HepG2 (cell line): ENCODE measurements around the gene TOMM6. TPM values are rescaled to one million over a fixed set of nuclear protein-coding genes. Genes with fewer than 3 reads are reported as not detected.

Source experiments
- ATAC-seq: fragments of 200-7000 bp; cut with Tn5 transposase; 3 replicates; pipeline ENCODE4 v1.9.1; 2020; ENCODE audit warnings: mild to moderate bottlenecking, moderate library complexity
- BruUV-seq: library from RNA; stranded (reverse); fragments of 400-500 nt; replicated peaks from 2 replicates; lab custom pipeline; 2021; lab: Mats Ljungman, UMichigan
- CTCF ChIA-PET: fragments of 300-600 bp; formaldehyde crosslinking; extraction: SDS; loops from one replicate; lab custom pipeline; 2021; ENCODE audit warnings: low total read pairs, inconsistent platforms, low intra/inter-chr PET ratio; lab: Yijun Ruan, JAX
- POLR2A ChIA-PET: fragments of 350-600 bp; sonication (Branson Sonifier 250); formaldehyde crosslinking; loops from one replicate; lab custom pipeline; 2020; ENCODE audit warnings: antibody characterized with exemption, inconsistent platforms; lab: Yijun Ruan, JAX
- DNase-seq: peaks from one replicate; pipeline ENCODE4 v3.0.0-alpha.2; 2015; ENCODE audit warnings: low spot score
- FAIRE-seq: peaks from 3 replicates; lab custom pipeline; 2011; peaks lifted over from hg19 to GRCh38; lab: Jason Lieb, UNC
- H2AFZ ChIP-seq: one replicate; pipeline ENCODE4 v1.6.1; 2011; ENCODE audit warnings: low read length, inconsistent platforms
- H3K27ac ChIP-seq: fragments of 300-600 bp; 3 replicates; pipeline ENCODE4 v1.8.0; 2011; ENCODE audit warnings: mixed run types, mild to moderate bottlenecking, mixed read lengths, low read length, inconsistent platforms; ENCODE audit not compliant: insufficient read depth; ENCODE audit errors: extremely low read length
- H3K27me3 ChIP-seq, 2 experiments: fragments of 200-600 bp in 1 of 2; 2 replicates in 1 of 2; 3 replicates in 1 of 2; pipeline versions ENCODE4 v1.6.0 to v1.8.0; 2011; ENCODE audit warnings: low read length in 2 of 2, mild to moderate bottlenecking in 2 of 2, moderate library complexity in 2 of 2, inconsistent platforms in 1 of 2; ENCODE audit not compliant: insufficient read depth in 2 of 2, control insufficient read depth in 1 of 2
- H3K36me3 ChIP-seq, 2 experiments: fragments of 200-600 bp in 1 of 2; replicated peaks in 1 of 2; 2 replicates in 1 of 2; 3 replicates in 1 of 2; pipeline versions ENCODE4 v1.5.1 to v1.8.0; 2011; ENCODE audit warnings: low read length in 2 of 2, inconsistent platforms in 1 of 2; ENCODE audit not compliant: insufficient read depth in 2 of 2, control insufficient read depth in 1 of 2
- H3K4me1 ChIP-seq: 2 replicates; pipeline ENCODE4 v1.5.1; 2012; ENCODE audit warnings: low read length, inconsistent platforms; ENCODE audit not compliant: insufficient read depth
- H3K4me2 ChIP-seq: 2 replicates; pipeline ENCODE4 v1.6.0; 2011; ENCODE audit warnings: low read depth, low read length, inconsistent platforms
- H3K4me3 ChIP-seq, 3 experiments: fragments of 200-600 bp in 1 of 3; sonication (generic), shearing (Covaris generic) in 1 of 3; replicated peaks in 1 of 3; 2 replicates each; pipeline ENCODE4 v1.5.1; 2011 to 2016; ENCODE audit warnings: low read length in 3 of 3, inconsistent platforms in 2 of 3, low read depth in 2 of 3, mild to moderate bottlenecking in 2 of 3, control low read depth in 1 of 3, mixed read lengths in 1 of 3; ENCODE audit not compliant: insufficient read depth in 1 of 3
- H3K79me2 ChIP-seq: one replicate; pipeline ENCODE4 v1.6.1; 2011; ENCODE audit warnings: low read length, inconsistent platforms; ENCODE audit not compliant: insufficient read depth
- H3K9ac ChIP-seq: 2 replicates; pipeline ENCODE4 v1.6.0; 2011; ENCODE audit warnings: mild to moderate bottlenecking, low read depth, low read length, inconsistent platforms; ENCODE audit not compliant: insufficient read depth
- H3K9me3 ChIP-seq: 2 replicates; pipeline ENCODE4 v1.5.1; 2012; ENCODE audit warnings: mild to moderate bottlenecking, low read length
- H4K20me1 ChIP-seq: 2 replicates; pipeline ENCODE4 v1.6.0; 2011; ENCODE audit warnings: inconsistent platforms, mild to moderate bottlenecking, low read length, moderate library complexity; ENCODE audit not compliant: insufficient read depth
- CAMTA2 ChIP-seq: sonication (generic); formaldehyde crosslinking; IDR thresholded peaks from 2 replicates; pipeline ENCODE4 v1.4.0; 2020; ENCODE audit warnings: mild to moderate bottlenecking, missing genetic modification reagents, borderline replicate concordance
- GZF1 ChIP-seq: sonication (generic); formaldehyde crosslinking; IDR thresholded peaks from 2 replicates; pipeline ENCODE4 v1.5.1; 2020; ENCODE audit warnings: mild to moderate bottlenecking, missing genetic modification reagents
- HOXD1 ChIP-seq: sonication (generic); formaldehyde crosslinking; IDR thresholded peaks from 2 replicates; pipeline ENCODE4 v1.5.0; 2020; ENCODE audit warnings: missing genetic modification reagents
- YY1 ChIP-seq: IDR thresholded peaks from 2 replicates; pipeline ENCODE4 v1.6.1; 2011; ENCODE audit warnings: low read length, low read depth, moderate library complexity, mild to moderate bottlenecking; ENCODE audit not compliant: insufficient read depth, insufficient replicate concordance
- ZNF367 ChIP-seq: sonication (generic); formaldehyde crosslinking; IDR thresholded peaks from 2 replicates; pipeline ENCODE4 v1.4.0; 2020; ENCODE audit warnings: missing genetic modification reagents, borderline replicate concordance
- ZNF703 ChIP-seq: sonication (generic); formaldehyde crosslinking; IDR thresholded peaks from 2 replicates; pipeline ENCODE4 v1.5.1; 2020; ENCODE audit warnings: missing genetic modification reagents, mild to moderate bottlenecking, moderate library complexity, borderline replicate concordance
- WGBS: methylation state at CpG from one replicate; pipeline ENCODE4 v1.1.6; 2017; ENCODE audit warnings: low lambda C conversion rate; 5-methylcytosine and 5-hydroxymethylcytosine counted together
- in situ Hi-C: cut with HindIII; loops from 2 replicates; pipeline ENCODE4 v1.10.0; 2017; ENCODE audit warnings: low pct_unique_long_range_greater_than_20kb; ENCODE audit not compliant: extremely low pct_ligation_motif_present
- intact Hi-C: fragments of 100-400 bp; cut with micrococcal nuclease; formaldehyde crosslinking; loops from one replicate; pipeline ENCODE4 v1.10.0; 2022; ENCODE audit not compliant: unreplicated experiment
- polyA plus RNA-seq, 8 experiments: library from polyadenylated mRNA; depleted of rRNA in 3 of 8; stranded (reverse) in 7 of 8; unstranded in 1 of 8; fragments of >200 nt; fragmentation: Illumina TruSeq in 4 of 8; extraction: Trizol in 4 of 8; gene quantifications; 2 replicates each; pipeline versions ENCODE4 v1.2.1 to v1.2.3, GENCODE V29; 2011 to 2016; ENCODE audit warnings: low read depth in 4 of 8, missing spikeins in 1 of 8, mixed read lengths in 1 of 8; ENCODE audit not compliant: insufficient read depth in 1 of 8
- total RNA-seq, 5 experiments: library from RNA; depleted of rRNA; stranded (reverse); fragments of >200 nt; fragmentation: Illumina TruSeq; extraction: Trizol; gene quantifications; 2 replicates each; pipeline ENCODE4 v1.2.3, GENCODE V29; 2016; ENCODE audit warnings: low read depth in 1 of 5
- TF ChIP-seq, protein P1 (sequence below): IDR thresholded peaks from 2 replicates; pipeline ENCODE4 v1.6.1; 2016; ENCODE audit warnings: low read depth, missing genetic modification reagents, missing compliant biosample characterization
- TF ChIP-seq, protein P2 (sequence below), 2 experiments: sonication (generic) in 1 of 2; formaldehyde crosslinking in 1 of 2; IDR thresholded peaks; 2 replicates each; pipeline versions ENCODE4 v1.6.1 to v1.9.0; 2014 to 2022; ENCODE audit warnings: antibody characterized with exemption in 1 of 2, borderline replicate concordance in 1 of 2, inconsistent platforms in 1 of 2, low read depth in 1 of 2, missing genetic modification reagents in 1 of 2
- TF ChIP-seq, protein P3 (sequence below): sonication (generic); formaldehyde crosslinking; conservative IDR thresholded peaks from 2 replicates; pipeline ENCODE4 v1.8.0; 2022; ENCODE audit warnings: low read depth, missing genetic modification reagents

The TOMM6 gene
- total and polyA plus RNA-seq, 2 of the 13 experiments (the other 11 are each of a cell fraction or from before 2014, with no cell fraction given) = 320 to 321 TPM

DNA sequence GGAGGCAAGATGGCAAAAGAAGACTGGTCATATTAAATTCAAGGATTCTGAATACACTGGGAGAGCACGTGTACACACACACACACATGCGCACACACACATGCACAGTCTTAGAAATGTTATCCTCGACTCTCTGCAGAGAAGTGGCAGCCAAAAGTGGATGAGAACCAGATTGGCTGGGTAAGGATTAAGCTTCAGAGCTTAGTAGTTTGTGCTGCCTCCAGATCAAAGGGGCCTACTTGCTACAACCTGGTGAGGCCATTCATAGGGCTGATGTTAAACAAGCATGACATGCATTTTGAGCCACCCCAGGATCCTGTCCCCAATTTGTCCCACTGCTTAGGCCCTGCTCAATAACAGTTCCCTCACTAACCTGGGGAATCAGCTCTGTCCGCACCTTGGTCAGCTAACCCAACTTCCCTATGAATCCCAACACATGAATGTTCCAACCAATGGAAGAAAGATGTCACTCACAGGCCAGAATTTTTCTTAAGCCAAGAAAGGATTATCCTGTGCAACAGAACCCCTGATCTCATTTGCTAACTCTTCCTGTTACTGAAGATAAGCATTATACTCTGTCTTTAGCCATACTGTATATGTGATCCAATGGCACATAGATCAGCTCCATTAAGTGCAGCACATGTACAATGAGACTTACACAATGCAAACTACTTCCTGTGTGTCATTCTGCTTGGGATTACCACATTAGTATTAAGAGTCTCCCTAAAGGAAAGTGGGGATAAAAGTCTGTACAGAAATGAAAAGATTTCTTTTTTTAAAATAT, 31.0 kb downstream of the TOMM6 start:
- H3K27ac ChIP-seq = no peak overlapping the region
- no peaks in the 10 kb centered on the region for H3K79me2 ChIP-seq
- no TSS peak for BruUV-seq
- no peaks in the 10 kb centered on the region for H3K4me1 ChIP-seq
- H4K20me1 ChIP-seq = no peaks in the 10 kb centered on the region
- H3K4me2 ChIP-seq = no peak overlapping the region
- H3K36me3 ChIP-seq = no peaks in the 10 kb centered on the region
- POLR2A ChIA-PET = no interaction called here
- DNase-seq = no peak
- no peak for FAIRE-seq
- CTCF ChIA-PET = no interaction called here
- H2AFZ ChIP-seq = no peak overlapping the region
- intact Hi-C loops = no loop called here
- 85% methylated on average over 4 of the region's 4 CpGs for WGBS
- H3K27me3 ChIP-seq = no peaks in the 10 kb centered on the region
- no peaks in the 10 kb centered on the region for H3K9me3 ChIP-seq
- no peak overlapping the region for H3K4me3 ChIP-seq
- no peak overlapping the region for H3K9ac ChIP-seq
- in situ Hi-C loops = no loop called here
- no peak for ATAC-seq
- no peak for TF ChIP-seq GZF1
- TF ChIP-seq ZNF703 (CRISPR knock-in tag) = no peak
- TF ChIP-seq ZNF367 (CRISPR knock-in tag) = no peak
- TF ChIP-seq, protein P1, sequence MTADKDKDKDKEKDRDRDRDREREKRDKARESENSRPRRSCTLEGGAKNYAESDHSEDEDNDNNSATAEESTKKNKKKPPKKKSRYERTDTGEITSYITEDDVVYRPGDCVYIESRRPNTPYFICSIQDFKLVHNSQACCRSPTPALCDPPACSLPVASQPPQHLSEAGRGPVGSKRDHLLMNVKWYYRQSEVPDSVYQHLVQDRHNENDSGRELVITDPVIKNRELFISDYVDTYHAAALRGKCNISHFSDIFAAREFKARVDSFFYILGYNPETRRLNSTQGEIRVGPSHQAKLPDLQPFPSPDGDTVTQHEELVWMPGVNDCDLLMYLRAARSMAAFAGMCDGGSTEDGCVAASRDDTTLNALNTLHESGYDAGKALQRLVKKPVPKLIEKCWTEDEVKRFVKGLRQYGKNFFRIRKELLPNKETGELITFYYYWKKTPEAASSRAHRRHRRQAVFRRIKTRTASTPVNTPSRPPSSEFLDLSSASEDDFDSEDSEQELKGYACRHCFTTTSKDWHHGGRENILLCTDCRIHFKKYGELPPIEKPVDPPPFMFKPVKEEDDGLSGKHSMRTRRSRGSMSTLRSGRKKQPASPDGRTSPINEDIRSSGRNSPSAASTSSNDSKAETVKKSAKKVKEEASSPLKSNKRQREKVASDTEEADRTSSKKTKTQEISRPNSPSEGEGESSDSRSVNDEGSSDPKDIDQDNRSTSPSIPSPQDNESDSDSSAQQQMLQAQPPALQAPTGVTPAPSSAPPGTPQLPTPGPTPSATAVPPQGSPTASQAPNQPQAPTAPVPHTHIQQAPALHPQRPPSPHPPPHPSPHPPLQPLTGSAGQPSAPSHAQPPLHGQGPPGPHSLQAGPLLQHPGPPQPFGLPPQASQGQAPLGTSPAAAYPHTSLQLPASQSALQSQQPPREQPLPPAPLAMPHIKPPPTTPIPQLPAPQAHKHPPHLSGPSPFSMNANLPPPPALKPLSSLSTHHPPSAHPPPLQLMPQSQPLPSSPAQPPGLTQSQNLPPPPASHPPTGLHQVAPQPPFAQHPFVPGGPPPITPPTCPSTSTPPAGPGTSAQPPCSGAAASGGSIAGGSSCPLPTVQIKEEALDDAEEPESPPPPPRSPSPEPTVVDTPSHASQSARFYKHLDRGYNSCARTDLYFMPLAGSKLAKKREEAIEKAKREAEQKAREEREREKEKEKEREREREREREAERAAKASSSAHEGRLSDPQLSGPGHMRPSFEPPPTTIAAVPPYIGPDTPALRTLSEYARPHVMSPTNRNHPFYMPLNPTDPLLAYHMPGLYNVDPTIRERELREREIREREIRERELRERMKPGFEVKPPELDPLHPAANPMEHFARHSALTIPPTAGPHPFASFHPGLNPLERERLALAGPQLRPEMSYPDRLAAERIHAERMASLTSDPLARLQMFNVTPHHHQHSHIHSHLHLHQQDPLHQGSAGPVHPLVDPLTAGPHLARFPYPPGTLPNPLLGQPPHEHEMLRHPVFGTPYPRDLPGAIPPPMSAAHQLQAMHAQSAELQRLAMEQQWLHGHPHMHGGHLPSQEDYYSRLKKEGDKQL (CRISPR knock-in tag) = no peak
- TF ChIP-seq CAMTA2 (CRISPR knock-in tag) = no peak
- TF ChIP-seq, protein P2, sequence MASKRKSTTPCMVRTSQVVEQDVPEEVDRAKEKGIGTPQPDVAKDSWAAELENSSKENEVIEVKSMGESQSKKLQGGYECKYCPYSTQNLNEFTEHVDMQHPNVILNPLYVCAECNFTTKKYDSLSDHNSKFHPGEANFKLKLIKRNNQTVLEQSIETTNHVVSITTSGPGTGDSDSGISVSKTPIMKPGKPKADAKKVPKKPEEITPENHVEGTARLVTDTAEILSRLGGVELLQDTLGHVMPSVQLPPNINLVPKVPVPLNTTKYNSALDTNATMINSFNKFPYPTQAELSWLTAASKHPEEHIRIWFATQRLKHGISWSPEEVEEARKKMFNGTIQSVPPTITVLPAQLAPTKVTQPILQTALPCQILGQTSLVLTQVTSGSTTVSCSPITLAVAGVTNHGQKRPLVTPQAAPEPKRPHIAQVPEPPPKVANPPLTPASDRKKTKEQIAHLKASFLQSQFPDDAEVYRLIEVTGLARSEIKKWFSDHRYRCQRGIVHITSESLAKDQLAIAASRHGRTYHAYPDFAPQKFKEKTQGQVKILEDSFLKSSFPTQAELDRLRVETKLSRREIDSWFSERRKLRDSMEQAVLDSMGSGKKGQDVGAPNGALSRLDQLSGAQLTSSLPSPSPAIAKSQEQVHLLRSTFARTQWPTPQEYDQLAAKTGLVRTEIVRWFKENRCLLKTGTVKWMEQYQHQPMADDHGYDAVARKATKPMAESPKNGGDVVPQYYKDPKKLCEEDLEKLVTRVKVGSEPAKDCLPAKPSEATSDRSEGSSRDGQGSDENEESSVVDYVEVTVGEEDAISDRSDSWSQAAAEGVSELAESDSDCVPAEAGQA (IDR thresholded peaks at IDR 0.05; ENCODE audit: low read depth) = no peak
- TF ChIP-seq, protein P2 (CRISPR knock-in tag; IDR thresholded peaks at IDR 0.05; ENCODE audit: borderline replicate concordance) = no peak
- TF ChIP-seq, protein P3, sequence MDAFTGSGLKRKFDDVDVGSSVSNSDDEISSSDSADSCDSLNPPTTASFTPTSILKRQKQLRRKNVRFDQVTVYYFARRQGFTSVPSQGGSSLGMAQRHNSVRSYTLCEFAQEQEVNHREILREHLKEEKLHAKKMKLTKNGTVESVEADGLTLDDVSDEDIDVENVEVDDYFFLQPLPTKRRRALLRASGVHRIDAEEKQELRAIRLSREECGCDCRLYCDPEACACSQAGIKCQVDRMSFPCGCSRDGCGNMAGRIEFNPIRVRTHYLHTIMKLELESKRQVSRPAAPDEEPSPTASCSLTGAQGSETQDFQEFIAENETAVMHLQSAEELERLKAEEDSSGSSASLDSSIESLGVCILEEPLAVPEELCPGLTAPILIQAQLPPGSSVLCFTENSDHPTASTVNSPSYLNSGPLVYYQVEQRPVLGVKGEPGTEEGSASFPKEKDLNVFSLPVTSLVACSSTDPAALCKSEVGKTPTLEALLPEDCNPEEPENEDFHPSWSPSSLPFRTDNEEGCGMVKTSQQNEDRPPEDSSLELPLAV (CRISPR knock-in tag) = no peak
- no peak for TF ChIP-seq YY1
- TF ChIP-seq HOXD1 (CRISPR knock-in tag) = no peak
